Camera-type eye (tissue), 1 donor: ENCODE results near the gene OTUD6A. TPM values are rescaled to one million over a fixed set of nuclear protein-coding genes. Genes with fewer than 3 reads are reported as not detected.

Experiments used
- total RNA-seq: library from RNA; depleted of rRNA; stranded (reverse); fragments of >200 nt; gene quantifications from one replicate; pipeline ENCODE4 v1.2.3, GENCODE V29; 2014

Gene OTUD6A
- not detected for total RNA-seq

GRCh38 chrX:70062076-70062475 lies at the start of gene OTUD6A:
Gene OTUD6A, plus strand, starts transcription at chrX:70062457. Its CDS starts 68 bp downstream, at chrX:70062525.

GRCh38 chrX:70049925-70050324 lies 12.3 kb upstream of the OTUD6A start, which contains the start of gene AWAT2:
Gene AWAT2, minus strand, starts transcription at chrX:70049938. Its CDS starts 6 bp downstream, at chrX:70049932.

Other genes starting within 250 kb of the OTUD6A start
- gene AWAT2, start 12.5 kb upstream of the OTUD6A start, total RNA-seq, result not detected
- 74.4 TPM for gene IGBP1, start 71.0 kb downstream of the OTUD6A start, total RNA-seq
- gene DGAT2L6, start 115.0 kb downstream of the OTUD6A start, total RNA-seq, result not detected
- not detected for gene AWAT1, start 172.2 kb downstream of the OTUD6A start, total RNA-seq
- gene P2RY4, start 197.7 kb downstream of the OTUD6A start, total RNA-seq, result 0.82 TPM
- gene ARR3, start 205.9 kb downstream of the OTUD6A start, total RNA-seq, result 9.8 TPM
- not detected for gene RAB41, start 219.7 kb downstream of the OTUD6A start, total RNA-seq
- 43.7 TPM for gene PDZD11, start 227.5 kb downstream of the OTUD6A start, total RNA-seq
- gene KIF4A, start 227.6 kb downstream of the OTUD6A start, total RNA-seq, result 7.6 TPM